ENCODE results near the gene TSPOAP1.

TSPOAP1 gene, protein sequence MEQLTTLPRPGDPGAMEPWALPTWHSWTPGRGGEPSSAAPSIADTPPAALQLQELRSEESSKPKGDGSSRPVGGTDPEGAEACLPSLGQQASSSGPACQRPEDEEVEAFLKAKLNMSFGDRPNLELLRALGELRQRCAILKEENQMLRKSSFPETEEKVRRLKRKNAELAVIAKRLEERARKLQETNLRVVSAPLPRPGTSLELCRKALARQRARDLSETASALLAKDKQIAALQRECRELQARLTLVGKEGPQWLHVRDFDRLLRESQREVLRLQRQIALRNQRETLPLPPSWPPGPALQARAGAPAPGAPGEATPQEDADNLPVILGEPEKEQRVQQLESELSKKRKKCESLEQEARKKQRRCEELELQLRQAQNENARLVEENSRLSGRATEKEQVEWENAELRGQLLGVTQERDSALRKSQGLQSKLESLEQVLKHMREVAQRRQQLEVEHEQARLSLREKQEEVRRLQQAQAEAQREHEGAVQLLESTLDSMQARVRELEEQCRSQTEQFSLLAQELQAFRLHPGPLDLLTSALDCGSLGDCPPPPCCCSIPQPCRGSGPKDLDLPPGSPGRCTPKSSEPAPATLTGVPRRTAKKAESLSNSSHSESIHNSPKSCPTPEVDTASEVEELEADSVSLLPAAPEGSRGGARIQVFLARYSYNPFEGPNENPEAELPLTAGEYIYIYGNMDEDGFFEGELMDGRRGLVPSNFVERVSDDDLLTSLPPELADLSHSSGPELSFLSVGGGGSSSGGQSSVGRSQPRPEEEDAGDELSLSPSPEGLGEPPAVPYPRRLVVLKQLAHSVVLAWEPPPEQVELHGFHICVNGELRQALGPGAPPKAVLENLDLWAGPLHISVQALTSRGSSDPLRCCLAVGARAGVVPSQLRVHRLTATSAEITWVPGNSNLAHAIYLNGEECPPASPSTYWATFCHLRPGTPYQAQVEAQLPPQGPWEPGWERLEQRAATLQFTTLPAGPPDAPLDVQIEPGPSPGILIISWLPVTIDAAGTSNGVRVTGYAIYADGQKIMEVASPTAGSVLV (N-terminal part only)

DNA sequence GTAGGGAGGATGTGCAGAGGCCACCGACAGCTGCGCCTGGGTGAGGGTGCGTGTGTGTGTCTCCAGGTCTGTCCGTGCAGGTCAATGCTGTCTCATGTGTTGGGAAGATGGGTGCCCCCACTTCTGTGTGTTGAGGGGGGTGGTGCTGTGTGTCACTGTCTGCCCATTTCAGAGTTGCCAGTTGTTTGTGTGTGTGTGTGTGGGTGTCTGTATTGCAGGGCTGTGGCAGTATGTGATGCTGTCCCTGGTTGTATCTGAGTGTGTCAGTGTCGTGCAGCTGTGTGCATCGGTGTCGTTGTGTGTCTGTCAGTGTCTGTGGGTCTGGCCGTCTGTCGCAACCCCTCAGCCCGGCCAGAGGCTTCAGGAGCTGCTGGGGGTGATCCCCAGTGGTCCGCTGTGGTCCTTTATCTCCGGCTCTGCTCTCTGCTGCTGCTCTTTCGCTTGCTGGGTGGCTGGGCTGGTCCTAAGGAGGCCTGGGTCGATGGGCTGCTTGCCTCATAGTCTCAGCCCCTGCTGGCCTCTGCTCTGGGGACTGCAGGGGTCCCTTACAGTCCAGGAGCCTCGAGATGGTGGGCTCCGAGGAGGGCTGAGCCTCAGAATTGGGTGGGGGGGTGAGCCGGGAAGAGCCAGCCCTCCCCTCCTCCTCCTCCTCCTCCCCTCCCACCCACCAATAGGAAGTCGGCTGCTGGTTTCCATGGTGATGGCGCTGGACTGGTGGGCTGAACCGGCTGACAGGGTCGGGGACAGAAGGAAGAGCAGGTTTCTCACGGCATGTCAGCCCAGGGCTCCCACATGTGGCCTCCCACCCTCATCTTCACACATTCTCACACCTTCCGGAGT is at the start of gene TSPOAP1:
TSS of gene TSPOAP1 (minus strand) at position 601 of the 840 bp plus-strand sequence. CDS start 875 bp downstream, outside the sequence.
- DNase-seq = no peak

DNA sequence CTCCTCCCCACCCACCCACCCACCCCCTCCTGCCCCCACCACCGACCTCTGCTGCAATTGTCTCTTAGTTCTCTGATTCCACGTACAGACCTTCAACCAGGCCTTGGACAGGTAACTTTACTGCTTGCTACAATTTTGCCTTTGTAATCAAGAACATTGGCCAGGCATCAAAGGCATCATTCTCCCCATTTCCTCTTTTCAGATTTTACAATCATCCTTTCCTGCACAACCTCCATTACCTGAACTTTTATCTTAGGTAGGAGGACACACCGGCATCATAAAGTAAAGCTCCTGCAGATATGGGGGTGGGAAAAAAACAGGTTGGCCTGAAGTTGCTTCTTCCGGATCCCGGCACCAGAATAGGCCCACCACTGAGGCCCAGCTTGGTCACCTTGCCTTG is 49.1 kb upstream of the TSPOAP1 start:
- DNase-seq = no peak

DNA sequence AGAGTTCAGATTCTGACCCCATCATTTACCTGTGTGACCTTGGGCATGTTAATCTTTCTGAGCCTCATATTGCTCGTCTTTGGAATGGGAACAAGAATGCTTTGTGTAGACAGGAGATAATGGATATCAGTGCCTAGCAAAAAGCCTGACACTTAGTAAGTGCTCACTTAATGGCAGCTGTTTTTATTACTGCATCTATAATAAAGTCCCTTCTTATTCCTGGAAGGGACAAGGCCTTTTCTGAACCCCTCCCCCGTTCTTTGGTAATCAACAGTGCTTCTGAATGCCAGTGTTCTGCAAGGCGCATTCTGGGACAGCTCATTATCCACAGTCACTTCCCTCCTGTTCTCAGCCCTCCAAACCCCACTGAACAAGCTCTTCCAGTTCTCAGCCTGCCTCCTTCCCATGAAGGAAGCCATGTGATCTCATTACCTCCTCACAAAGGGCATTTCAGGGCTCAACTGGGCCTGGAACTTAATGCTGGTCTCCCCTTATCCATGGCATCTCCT is 48.6 kb upstream of the TSPOAP1 start:
- DNase-seq = no peak

DNA sequence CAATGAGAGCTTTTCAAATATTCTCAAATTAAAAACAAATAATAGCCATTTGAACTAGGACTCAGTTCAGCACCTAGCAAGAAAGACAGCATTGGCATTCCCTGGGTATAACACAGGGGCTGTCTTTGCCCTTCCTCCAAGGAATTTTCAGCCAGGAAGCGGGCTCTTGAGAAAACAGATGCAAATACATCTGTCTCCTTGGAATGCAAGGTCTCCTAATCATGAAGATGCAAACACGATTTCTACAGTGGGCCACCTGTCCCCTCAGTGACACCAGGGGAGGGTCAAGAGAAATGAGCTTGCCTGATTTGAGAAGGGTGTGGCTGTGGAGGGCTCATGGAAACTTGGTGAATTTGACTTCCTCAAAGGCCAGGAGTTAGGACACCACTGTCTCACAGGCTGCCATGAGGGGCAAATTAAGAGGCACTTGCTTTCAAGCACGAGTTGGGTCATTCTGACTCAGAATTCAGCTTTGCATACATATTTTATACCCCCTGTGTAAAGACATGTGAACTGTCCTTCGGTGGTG is 47.9 kb upstream of the TSPOAP1 start:
- DNase-seq = no peak

DNA sequence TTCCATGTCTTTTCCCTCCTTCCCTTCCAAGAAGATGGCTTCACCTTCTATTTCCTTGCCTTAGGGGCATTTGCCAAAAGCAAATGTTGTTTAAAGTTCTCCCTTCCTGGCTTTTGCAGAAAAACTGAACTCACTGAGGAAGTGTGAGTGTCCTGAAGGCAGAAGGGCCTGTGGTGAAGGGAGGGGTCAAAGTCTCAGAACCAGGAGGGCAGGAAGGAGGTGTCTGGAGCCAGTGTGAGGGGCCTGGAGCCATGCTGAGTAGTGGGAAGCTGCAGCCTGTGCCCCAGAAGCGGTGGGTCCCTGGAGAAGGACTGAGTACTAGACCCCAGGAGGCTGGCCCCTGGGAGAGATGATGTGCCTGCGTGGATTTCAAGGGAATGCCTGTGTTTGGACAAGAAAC is 47.2 kb upstream of the TSPOAP1 start:
- DNase-seq = no peak

DNA sequence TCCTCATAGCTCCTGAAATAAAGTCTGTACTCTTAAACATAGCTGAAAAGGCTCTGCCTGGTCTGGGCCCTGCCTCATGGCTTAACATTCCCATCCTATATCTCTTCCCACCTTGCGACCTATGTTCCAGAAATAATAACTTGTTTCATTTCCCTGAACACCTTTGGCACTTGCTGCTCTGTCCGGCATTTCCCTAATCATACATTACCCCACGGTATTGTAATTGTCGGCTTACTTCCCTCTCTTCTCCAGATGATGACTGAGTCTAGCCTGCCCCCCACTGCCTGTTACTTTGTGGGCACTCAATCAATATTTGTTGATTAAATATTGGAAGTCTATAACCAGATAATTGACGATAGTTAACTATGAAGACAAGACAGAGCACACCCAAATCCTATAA is 46.7 kb upstream of the TSPOAP1 start:
- no peak for DNase-seq

DNA sequence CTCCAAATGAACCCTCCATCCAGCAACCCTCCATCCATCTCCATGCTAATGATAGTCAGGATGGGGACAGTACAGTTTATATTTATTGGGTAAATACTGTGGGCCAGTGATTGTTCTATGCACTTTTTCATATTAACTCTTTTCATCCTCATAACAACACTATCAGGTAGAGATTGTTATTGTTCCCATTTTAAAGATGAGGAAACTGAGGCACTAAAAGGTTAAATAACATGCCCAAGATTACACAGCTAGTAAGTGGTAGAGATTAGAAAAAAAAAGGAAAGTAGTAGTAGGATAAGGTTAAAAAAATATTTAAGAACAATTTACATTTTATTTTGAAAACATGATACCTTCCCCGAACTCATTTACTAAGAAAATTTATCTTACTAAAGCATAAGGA is 45.3 kb upstream of the TSPOAP1 start:
- no peak for DNase-seq

DNA sequence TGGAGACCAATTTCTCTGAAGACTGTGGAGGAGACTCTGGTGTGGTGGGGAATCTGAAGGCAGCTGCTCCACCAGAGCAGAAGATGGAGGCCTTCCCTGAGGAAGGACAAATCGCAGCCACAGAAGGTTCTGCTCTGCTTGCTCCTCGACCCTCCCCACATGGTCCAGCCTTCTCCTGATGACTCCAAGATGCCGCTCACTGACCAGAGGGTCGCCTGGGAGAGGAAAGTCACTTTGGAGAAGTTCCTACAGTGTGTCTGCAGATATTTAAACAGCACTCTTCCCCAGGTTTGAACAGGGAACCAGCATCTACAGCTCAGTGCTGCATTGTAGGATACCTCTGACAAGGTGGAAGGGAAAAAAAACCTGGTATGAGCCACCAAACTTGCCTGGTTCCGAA is 44.4 kb upstream of the TSPOAP1 start:
- DNase-seq = no peak

DNA sequence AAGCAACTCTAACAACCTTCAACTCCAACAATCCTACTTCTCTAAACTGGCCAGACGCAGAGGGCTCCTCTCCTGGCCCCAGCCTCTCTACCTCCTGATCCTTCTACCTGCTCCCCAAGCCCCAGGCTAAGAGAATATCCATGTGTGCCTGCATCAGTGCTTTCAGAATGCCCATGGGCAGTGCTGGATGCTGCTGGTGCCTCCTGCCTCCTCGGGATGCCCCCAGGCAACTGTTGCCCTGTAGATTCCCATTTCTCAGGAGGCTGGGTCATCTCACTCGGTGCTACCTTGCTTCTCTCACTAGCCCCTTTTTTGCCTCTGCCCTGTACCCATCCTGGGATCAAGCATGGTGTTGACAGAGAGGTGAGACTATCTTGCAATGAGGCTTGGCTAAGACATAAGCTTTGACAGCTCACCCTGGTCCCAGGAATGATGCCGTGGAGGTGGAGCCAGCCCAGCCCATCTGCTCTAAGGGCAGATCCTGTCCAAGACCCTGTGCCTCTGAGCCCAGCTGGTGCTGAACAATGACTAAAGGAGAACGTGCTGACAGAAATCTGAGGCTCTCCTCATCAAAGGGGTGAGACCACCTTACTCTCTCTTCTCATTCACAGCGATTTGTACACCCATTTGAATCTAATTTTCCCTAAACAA is 42.8 kb upstream of the TSPOAP1 start:
- no peak for DNase-seq

DNA sequence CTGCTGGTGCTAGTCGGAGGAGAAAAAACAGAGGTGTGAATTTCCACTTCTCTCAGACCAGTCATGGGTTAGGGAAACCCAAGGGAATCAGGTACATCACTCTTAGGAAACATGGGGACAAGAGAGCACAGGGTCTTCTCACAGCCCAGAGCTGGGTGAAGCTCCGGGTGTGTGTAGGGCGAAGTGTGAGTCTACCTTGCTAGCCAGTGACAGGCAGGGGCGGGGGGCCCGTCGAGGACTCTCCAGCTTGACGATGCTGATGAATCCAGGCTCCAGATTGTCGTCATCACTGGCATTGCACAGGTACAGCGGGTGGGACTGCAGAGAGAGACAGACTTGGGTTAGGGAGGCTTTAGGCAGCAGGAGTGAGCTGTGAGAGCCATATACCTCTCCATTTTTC is 42.1 kb upstream of the TSPOAP1 start:
- DNase-seq = no peak

DNA sequence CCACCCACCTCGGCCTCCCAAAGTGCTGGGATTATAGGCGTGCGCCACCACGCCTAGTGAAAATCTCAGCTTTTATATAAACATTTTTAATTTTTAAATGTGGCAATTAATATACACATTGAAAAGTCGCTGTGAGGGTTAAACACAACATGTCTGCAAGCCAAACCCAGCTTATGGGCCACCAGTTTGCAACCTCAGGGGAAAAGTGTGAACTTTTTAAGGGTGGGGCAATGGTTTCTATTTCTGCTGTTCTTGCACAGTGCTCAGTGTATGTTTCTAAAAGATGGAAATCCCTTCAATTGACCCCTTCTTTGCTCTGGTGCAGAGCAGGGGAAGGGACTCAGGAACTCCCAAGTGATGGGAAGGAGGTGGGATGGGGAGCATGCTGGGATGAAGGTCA is 41.7 kb upstream of the TSPOAP1 start:
- DNase-seq = no peak

DNA sequence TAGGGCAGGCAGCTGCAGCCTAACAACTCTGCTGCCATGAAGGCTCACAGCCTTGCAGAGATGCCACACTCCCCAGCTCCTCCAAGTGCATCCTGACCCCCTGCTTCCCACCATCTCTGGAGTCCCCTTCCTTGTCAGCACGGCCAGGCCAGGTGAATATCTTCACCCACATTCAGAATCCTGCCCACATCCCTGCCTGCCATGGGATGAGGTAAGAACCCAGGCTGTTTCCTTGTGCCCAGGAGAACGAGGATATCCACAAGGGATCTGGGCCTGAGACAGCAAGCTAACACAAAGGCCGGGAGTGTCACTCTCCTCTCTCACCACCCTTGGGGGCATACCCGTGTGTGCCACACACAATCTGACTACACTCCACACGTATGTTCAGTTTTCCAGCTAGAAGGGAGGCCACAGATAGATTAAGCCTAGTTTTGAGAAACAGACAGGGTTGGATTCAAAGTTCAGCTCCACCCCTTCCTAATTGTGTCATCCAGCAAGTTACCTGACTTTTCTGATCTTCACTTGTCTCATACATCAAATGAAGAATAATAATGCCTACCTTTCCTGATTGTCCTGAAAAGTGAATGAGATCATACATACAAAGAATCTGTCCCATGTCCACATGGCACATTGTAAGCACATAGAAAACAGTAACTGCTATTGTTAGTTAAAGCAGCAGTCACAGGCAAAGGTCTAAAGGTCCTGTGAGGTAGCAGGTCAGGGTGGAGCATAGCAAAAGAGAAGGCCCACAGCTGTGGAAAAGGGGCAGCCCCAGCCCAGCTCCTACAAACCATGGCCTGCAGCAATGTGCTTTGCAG is 40.8 kb upstream of the TSPOAP1 start:
- DNase-seq = no peak

DNA sequence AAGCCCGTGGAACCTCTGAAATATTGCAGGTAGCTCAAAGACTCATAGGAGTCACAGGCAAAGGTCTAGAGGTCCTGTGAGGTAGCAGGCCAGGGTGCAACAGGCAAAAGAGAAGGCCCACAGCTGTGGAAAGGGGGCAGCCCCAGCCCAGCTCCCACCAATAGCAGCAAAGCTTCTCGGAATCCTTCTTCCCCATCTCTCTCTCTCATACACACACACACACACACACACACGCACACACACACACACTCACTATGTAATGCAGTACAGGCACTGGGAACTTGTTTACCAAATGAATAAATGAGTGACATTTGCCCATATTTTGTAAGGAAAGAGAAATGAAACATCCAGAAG is 40.2 kb upstream of the TSPOAP1 start:
- no peak for DNase-seq

DNA sequence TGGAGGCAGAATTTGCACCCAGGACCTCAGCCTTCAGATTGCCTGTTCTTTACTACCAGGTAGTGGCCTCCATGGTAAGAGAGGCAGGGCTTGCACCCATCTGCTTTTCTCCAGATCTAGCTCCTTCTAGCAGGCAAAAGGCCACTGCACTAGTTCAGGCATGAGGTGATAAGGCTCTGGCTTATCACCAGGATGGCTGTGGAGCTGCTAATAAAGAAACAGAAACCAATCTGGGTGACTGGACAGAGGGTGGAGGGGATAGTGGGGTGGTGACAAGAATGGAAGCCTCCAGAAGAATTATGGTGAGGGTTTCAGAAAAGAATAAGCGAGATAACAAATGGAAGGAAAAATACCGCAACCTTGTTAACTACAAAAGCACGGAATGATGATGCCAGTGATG is 38.9 kb upstream of the TSPOAP1 start:
- no peak for DNase-seq

DNA sequence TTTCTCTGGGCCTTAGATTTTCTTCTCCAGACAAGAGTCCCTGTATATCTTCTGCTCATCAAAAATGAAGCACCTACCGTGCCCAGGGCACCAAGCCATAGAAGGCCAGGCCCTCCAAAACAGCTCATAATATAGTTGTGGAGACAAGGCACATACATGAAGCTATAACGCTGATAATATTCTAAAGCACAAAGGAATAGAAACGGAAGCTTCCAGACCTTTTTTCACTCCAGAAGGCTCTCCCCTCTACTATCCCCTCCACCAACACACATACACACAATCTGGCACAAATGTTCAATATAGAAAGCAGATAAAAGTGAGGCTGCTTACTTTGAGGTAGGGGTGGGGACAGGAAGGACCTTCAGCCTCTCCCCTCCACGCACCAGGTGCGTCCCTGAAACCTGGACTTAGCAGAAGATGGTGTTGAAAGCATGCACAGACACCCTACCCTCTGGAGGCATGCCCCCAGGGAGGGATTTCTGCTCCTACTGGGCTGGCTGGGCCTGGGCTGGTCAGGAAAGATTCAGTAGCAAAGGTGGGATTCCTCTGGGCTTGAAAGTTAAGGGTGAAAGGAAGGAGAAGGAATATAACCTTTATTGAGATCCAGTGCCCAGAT is 37.5 kb upstream of the TSPOAP1 start:
- DNase-seq = no peak

DNA sequence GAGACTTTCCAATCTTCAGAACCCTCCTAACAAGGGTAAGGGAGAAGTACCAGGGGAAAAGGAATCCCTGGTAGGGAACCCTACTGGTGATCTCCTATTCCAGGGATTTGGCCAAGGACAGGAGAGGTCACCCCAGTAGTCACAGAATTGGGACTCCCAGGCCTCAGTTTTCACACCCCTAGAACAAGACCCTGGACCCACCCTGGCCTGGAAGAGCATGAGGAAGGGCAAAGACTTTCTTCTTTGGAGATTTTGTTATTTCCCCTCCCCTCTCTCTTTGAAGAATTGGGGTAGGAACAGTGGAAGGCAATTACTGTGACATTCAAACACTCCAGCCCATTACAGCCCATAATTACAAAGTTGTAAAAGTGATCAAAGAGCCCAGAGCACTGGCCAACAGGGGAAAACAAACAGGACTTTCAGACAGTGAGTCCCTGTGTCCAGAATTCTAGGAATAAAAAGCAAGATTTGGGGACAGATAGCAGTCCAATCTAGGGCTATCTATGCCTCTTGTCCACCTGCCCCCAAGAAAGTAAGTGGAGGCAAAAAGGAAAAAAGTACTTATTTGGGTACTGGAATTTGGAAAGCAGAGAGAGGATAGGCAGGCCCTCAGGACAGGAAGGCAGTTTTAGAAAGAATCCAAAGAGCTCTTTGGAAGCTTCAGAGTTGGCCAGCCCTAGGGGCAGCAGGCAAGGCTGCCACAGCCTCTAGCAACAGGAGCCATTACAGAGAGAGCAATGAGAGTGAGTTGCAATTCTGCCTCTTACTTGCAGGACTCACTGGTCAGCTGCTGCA is 36.8 kb upstream of the TSPOAP1 start:
- no peak for DNase-seq

DNA sequence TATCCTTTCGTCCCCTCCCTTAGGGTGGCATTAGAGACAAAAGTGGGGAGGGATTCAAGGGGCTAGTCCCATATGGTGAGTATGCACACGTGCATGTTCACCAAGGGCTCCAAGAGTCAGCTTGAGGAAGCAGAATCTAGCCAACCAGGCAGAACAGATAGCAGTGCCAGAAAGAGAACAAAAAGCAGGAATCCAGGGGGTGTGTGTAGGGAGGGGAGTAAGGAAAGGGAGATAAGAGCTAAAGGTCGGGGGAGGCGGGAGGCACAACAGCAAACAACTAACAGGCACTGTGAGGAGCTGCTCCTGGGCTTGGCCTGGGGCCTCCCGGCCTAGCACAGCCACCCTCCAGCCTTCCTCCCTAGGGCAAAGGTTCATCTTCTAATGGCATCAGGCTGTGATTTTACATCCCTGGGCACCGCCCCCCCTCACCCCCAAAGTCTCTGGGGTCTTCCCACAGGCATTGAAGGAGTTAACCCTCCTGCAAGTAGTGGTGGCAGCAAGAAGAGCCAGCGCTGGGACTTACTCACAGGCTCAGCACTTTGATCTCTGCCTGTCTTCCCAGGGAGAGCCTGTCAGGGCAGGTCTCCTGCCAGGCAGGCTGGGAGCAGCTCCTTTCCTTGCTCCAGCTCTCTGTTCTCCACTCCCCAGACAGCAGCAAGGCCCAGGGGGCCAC is 35.8 kb upstream of the TSPOAP1 start:
- no peak for DNase-seq

DNA sequence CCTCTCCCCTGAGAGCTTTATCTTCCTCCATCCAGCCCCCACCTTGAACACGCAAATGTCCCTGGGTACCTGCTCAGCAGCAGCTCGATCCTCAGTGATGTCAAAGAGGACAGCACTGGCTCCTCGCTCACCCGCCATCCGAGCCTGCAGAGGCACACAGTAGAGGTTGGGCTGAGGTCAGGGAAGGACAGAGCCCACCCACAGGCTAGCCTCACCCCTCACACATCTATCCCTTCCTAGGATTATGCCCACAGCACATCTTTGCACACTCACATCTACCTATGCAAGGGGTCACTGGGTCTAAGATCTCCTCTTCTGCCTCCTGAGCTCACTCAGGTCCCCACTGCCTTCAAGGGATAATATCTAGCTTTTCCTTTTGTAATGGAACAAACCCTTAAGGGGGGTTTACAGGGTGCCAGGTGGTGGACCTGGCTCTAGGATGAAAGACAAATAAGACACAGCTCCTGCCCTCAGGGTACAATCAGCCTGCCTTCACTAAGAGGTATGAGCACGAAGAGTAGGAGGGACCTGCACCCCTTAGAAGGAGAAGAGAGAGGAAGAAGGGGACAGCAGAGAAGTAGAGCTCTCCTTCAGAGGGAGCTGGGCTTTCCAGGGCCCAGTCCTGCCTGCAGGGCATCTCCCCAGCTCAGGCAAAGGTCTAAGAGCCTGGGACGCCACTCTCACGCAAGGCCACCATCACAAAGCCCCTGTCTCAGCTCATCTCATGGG is 35.0 kb upstream of the TSPOAP1 start:
- no peak for DNase-seq

Measured in NCI-H187 treated with DMSO at 0.1 percent for 48 hours (cell line).